GM12892 (cell line): ENCODE data around the gene TUBA8.

Experiments used
- POLR2A ChIP-seq: IDR thresholded peaks from 2 replicates; pipeline ENCODE4 v1.6.1; 2011; ENCODE audit warnings: low read depth, low read length, control low read depth
- POLR2AphosphoS5 ChIP-seq: IDR thresholded peaks from 2 replicates; pipeline ENCODE4 v1.6.1; 2011; ENCODE audit warnings: low read depth, low read length, control low read depth

DNA sequence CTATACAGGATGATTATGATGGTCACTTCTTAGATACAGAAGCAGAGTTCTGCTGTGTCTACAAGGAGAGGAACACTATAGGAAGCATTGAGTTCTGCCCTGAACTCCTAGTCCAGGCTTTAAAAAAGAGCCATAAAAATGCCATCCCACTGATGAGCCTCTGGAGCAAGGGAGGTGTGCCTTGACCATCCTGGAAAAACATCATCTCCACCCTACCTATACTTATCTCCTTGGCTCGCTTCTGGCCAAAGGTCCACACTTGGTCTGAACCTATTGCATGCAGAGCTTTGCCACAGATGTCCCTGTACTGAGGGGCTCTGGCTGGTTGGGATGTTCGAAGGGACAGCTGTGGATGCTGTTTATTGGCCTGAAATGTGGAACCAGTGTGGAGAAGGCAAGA lies 37.1 kb upstream of the TUBA8 start:
- no peak for TF ChIP-seq POLR2A
- no peak for TF ChIP-seq POLR2AphosphoS5
